ENCODE measurements around the gene RCC2.
"Not testable (repeated sequence)": the region's sequence is repeated elsewhere in the genome, so short reads cannot be mapped to it uniquely, and the experiment has no call there.

Gene RCC2

GRCh38 chr1:17472814-17473213 is 33.3 kb upstream of the RCC2 start:
- H3K4me3 ChIP-seq (ENCODE audit: low read depth, low read length) = no peak overlapping the region
- no peak for DNase-seq (ENCODE audit: low read depth)
- TF ChIP-seq MAX (IDR thresholded peaks at IDR 0.05; ENCODE audit: low read depth, low read length) (no peak), CTCF (IDR thresholded peaks at IDR 0.05; ENCODE audit: low read depth, low read length) (no peak), MYC (IDR thresholded peaks at IDR 0.05; ENCODE audit: low read depth, low read length) (no peak), POLR2A (IDR thresholded peaks at IDR 0.05; ENCODE audit: extremely low read depth, insufficient read length) (no peak)

- no peak for DNase-seq (ENCODE audit: low read depth)
- TF ChIP-seq MAX (IDR thresholded peaks at IDR 0.05; ENCODE audit: low read depth, low read length) (no peak), CTCF (IDR thresholded peaks at IDR 0.05; ENCODE audit: low read depth, low read length) (no peak), POLR2A (IDR thresholded peaks at IDR 0.05; ENCODE audit: extremely low read depth, insufficient read length) (no peak), MYC (IDR thresholded peaks at IDR 0.05; ENCODE audit: low read depth, low read length) (no peak)
- H3K4me3 ChIP-seq (ENCODE audit: low read depth, low read length) = no peak overlapping the region
These were observed 31.9 kb upstream of the RCC2 start for GRCh38 chr1:17471393-17471792.

- TF ChIP-seq POLR2A (IDR thresholded peaks at IDR 0.05; ENCODE audit: extremely low read depth, insufficient read length) (no peak), MYC (IDR thresholded peaks at IDR 0.05; ENCODE audit: low read depth, low read length) (no peak), MAX (IDR thresholded peaks at IDR 0.05; ENCODE audit: low read depth, low read length) (no peak), CTCF (IDR thresholded peaks at IDR 0.05; ENCODE audit: low read depth, low read length) (no peak)
These were observed 30.7 kb upstream of the RCC2 start for GRCh38 chr1:17470021-17470799.

GRCh38 chr1:17468357-17469265 is 29.1 kb upstream of the RCC2 start:
- H3K4me3 ChIP-seq (ENCODE audit: low read depth, low read length); DNase-seq (ENCODE audit: low read depth): not testable (repeated sequence)

More at GRCh38 chr1:17470021-17470799, 30.7 kb upstream of the RCC2 start:
- DNase-seq (ENCODE audit: low read depth) = no peak
- no peak overlapping the region for H3K4me3 ChIP-seq (ENCODE audit: low read depth, low read length)

- no peak for DNase-seq (ENCODE audit: low read depth)
- H3K4me3 ChIP-seq (ENCODE audit: low read depth, low read length) = no peak overlapping the region
- TF ChIP-seq MAX (IDR thresholded peaks at IDR 0.05; ENCODE audit: low read depth, low read length) (no peak), MYC (IDR thresholded peaks at IDR 0.05; ENCODE audit: low read depth, low read length) (no peak), POLR2A (IDR thresholded peaks at IDR 0.05; ENCODE audit: extremely low read depth, insufficient read length) (no peak), CTCF (IDR thresholded peaks at IDR 0.05; ENCODE audit: low read depth, low read length) (no peak)
These were observed 26.9 kb upstream of the RCC2 start for GRCh38 chr1:17466359-17466758.

GRCh38 chr1:17465228-17465627 is 25.8 kb upstream of the RCC2 start:
- DNase-seq (ENCODE audit: low read depth) = peak; percentile 50
- TF ChIP-seq CTCF (IDR thresholded peaks at IDR 0.05; ENCODE audit: low read depth, low read length) = no peak
- no peak for TF ChIP-seq POLR2A (IDR thresholded peaks at IDR 0.05; ENCODE audit: extremely low read depth, insufficient read length)
- no peak overlapping the region for H3K4me3 ChIP-seq (ENCODE audit: low read depth, low read length)

Measured in NB4 (cell line).